Measurements from ENCODE around the gene TRIM38.

TRIM38 gene

GRCh38 chr6:26029857-26030653 is 67.5 kb downstream of the TRIM38 start:
- no peak for TF ChIP-seq FOXP2 (optimal IDR thresholded peaks at IDR 0.05; ENCODE audit: borderline replicate concordance, extremely low read depth, extremely low read length, insufficient read depth)
- TF ChIP-seq POLR2AphosphoS5 (IDR thresholded peaks at IDR 0.05; ENCODE audit: low read depth, low read length) = no peak
- no peak for TF ChIP-seq TAF1 (IDR thresholded peaks at IDR 0.05; ENCODE audit: borderline replicate concordance, insufficient read depth, low read length)
- TF ChIP-seq SIN3A (IDR thresholded peaks at IDR 0.05; ENCODE audit: borderline replicate concordance, insufficient read depth, low read length) = no peak
- TF ChIP-seq REST (IDR thresholded peaks at IDR 0.05; ENCODE audit: insufficient read depth in 1 of 2, low read depth in 2 of 2, low read length in 2 of 2) = no peak

- TF ChIP-seq FOXP2 (optimal IDR thresholded peaks at IDR 0.05; ENCODE audit: borderline replicate concordance, extremely low read depth, extremely low read length, insufficient read depth) (no peak), REST (IDR thresholded peaks at IDR 0.05; ENCODE audit: insufficient read depth in 1 of 2, low read depth in 2 of 2, low read length in 2 of 2) (no peak), SIN3A (IDR thresholded peaks at IDR 0.05; ENCODE audit: borderline replicate concordance, insufficient read depth, low read length) (no peak), POLR2AphosphoS5 (IDR thresholded peaks at IDR 0.05; ENCODE audit: low read depth, low read length) (no peak), TAF1 (IDR thresholded peaks at IDR 0.05; ENCODE audit: borderline replicate concordance, insufficient read depth, low read length) (no peak)
Observed at GRCh38 chr6:26030716-26031115, 68.1 kb downstream of the TRIM38 start.

GRCh38 chr6:26031151-26031594 is 68.6 kb downstream of the TRIM38 start:
- no peak for TF ChIP-seq POLR2AphosphoS5 (IDR thresholded peaks at IDR 0.05; ENCODE audit: low read depth, low read length)
- TF ChIP-seq TAF1 (IDR thresholded peaks at IDR 0.05; ENCODE audit: borderline replicate concordance, insufficient read depth, low read length) = no peak
- no peak for TF ChIP-seq REST (IDR thresholded peaks at IDR 0.05; ENCODE audit: insufficient read depth in 1 of 2, low read depth in 2 of 2, low read length in 2 of 2)
- no peak for TF ChIP-seq SIN3A (IDR thresholded peaks at IDR 0.05; ENCODE audit: borderline replicate concordance, insufficient read depth, low read length)
- TF ChIP-seq FOXP2 (optimal IDR thresholded peaks at IDR 0.05; ENCODE audit: borderline replicate concordance, extremely low read depth, extremely low read length, insufficient read depth) = no peak

- TF ChIP-seq TAF1 (IDR thresholded peaks at IDR 0.05; ENCODE audit: borderline replicate concordance, insufficient read depth, low read length) = peak; percentile 89; the same call in 1 of the 2 replicates
- no peak; the same call in 1 of the 2 replicates for TF ChIP-seq SIN3A (IDR thresholded peaks at IDR 0.05; ENCODE audit: borderline replicate concordance, insufficient read depth, low read length)
- peak; percentile 31 for TF ChIP-seq FOXP2 (optimal IDR thresholded peaks at IDR 0.05; ENCODE audit: borderline replicate concordance, extremely low read depth, extremely low read length, insufficient read depth)
- peak; percentile 100 for TF ChIP-seq POLR2AphosphoS5 (IDR thresholded peaks at IDR 0.05; ENCODE audit: low read depth, low read length)
- TF ChIP-seq REST (IDR thresholded peaks at IDR 0.05; ENCODE audit: insufficient read depth in 1 of 2, low read depth in 2 of 2, low read length in 2 of 2) = no peak
Observed at GRCh38 chr6:26031595-26032339, 69.2 kb downstream of the TRIM38 start.

Measured in PFSK-1 (cell line).